ENCODE results near the gene YRDC.

The YRDC gene

DNA sequence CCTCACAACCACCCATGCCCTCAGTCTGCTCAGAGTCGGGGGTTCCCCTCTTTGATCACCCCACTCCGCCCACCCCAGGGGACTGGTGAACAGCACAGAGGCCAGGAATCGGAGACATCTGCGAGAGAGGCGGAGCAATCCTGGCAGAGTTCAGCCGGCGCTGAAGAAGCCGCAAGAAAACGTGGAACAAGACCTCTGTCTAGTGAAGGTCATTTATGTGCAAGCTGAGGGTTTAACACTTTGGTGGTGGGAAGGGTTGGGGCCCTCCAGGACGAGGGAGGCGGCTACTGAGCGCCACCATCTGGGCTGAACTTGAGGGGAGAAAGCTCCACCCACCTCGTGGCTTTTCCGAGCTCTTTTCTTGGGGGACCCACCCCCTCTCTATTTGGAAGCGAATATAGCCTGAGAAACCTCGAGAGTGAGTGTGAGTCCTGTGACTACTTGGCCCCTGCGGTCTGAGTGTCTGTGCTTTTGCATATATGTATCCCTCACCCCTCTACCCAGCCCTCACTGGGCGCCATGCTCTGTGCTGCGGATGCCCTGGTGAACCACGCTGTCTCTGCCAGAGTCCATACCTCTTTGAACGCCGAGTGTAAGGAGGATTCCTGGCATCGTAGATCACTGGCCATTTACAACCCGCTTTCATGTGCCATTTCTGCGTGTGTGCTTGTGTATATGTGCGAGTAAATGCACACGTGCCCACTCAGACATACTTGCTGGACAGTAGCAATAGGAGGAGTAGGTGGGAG is 41.9 kb downstream of the YRDC start:
- no peak for DNase-seq

DNA sequence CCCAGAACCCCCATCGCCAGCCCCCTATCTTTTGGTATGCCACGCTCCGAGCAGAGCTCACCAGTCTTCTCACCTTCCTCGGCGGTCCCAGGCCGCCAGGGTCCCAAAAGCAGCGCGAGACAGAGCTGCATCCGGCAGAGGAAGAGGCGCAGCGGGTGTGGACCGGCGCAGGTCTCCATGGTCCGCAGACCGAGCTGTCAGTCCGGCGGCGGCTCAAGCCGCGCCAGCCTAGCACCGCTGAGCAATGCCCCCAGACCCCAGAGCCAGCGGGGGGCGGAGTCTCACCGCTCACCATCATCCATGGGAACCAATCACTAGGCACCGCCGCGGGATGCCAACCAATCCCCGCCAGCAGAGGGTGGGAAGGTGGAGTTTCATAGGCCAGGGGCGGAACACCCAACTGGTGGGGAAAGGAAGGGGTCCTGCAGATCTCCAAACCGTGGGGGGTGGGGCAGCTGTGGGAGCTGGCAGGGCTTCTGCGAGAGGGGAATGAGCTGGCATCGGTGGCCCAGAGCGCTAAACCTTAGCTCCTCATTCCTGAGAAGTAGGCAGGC is 43.0 kb downstream of the YRDC start, which contains the start of gene EPHA10:
TSS of gene EPHA10 (minus strand) at position 233 of the 554 bp plus-strand sequence. CDS start at position 179, 54 bp downstream.
- DNase-seq: no peak

DNA sequence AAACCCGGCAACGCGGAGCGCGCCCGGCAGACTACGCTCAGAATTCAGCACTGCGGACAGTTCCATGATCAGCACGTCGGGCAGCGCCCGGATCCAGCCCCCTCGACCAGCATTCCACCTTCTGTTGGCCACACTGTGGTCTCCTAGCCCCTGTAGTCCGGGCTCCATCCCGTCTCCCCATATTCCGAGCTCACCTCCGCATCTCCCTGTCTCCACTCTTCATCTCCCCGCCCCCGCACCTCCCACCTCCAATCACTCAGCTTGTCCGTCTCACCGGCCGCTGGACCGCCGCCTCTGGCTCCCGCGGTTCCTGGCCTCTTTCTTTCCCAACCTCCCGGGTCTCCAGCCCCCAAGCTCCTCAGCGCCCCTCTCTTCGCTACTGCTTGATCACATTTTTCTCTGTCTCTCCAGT is 43.6 kb downstream of the YRDC start:
- no peak for DNase-seq

DNA sequence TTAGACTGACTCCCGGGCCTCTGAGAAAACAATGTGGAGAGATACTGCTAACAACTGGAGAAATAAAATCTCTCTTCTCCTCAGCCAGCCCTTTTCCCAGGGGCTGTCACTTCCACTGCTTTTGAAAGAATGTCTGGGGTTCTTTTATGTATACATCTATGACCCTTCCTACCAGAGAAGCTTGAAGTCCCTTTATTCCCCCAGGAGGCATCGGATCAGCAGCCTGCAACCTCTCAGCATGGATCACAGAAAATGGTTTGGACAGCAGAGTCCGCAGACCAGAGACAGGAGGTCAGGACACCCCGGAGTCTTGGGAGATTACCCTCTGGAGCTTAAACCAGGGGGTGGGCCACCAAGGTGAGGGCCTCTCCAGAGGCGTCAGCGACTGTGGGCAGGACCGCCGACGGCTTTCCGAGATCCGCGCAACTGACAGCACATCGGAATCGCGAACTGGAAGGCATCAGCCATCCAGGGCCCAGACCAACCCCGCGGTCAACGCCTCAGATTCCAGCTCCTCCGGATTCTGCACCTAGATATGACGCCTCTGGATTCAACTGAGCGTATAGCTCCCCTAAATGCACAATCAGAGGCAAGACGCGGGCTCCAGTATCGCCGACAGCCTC is 44.1 kb downstream of the YRDC start:
- no peak for DNase-seq

DNA sequence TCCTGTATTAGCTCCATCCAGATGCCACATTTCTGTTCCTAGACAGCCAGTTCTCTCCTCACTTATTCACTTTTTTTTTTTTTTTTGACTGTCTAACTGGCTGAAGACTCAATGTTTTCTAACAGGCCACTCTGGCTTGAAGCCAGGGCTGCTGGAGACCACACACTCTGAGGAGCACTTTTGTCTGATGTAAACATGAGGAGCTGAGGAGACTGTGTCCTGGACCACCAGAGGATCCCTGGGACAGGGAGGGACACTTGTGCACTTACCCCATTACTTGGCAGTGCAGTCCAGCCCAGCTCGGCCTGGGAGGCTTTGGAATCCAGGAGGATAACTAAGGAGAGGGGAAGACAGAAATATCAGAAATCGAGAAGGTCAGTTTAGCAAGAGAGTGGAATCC is 45.5 kb downstream of the YRDC start:
- no peak for DNase-seq

DNA sequence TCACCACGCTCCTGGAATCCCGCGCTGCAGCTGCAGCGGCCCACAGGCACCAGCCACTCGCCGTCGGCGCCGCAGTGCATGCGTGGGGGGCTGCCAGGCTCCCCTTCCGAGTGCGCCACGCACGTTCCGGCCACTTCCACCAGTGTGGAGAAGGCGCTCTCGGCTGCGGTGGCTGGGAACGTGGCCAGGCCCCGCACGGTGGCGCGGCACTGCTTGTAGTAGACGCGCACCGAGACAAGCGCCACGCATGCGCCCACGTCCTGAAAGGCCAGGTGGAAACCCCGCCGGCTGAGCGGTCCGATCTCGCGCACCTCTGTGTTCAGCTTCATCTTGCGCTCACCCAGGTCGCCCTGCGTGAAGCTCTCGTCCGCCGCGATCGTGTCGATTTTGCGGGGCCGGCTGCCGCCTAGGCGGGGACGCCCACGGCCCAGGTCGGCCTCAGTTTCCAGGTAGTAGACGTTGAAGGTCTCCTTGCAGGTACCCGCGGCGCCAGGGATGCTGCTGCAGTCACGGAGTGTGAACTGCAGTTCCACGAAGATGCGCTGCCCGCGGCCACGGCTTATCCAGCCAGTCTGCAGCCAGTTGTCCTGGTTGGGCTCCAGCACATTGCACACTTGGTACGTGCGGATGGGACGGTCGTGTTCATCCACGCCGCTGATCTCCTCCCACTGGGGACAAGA is 46.5 kb downstream of the YRDC start:
- DNase-seq: no peak

DNA sequence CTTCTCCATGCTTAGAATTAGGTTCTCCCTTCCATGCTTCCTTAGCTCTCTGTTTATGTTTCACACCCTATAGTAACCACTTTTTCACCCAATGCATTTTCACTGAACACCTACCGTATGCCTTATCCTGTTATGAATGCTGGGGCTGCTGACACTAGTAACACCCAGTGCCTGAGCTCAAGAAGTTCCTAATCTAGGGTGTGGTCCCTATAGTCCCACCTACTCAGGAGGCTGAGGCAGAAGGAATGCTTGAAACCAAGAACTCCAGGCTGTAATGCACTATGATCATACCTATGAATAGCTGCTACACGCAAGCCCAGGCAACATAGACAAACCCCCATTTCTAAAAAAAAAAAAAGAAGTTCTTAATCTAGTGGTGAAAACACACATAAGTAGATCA is 48.6 kb downstream of the YRDC start:
- DNase-seq: no peak

DNA sequence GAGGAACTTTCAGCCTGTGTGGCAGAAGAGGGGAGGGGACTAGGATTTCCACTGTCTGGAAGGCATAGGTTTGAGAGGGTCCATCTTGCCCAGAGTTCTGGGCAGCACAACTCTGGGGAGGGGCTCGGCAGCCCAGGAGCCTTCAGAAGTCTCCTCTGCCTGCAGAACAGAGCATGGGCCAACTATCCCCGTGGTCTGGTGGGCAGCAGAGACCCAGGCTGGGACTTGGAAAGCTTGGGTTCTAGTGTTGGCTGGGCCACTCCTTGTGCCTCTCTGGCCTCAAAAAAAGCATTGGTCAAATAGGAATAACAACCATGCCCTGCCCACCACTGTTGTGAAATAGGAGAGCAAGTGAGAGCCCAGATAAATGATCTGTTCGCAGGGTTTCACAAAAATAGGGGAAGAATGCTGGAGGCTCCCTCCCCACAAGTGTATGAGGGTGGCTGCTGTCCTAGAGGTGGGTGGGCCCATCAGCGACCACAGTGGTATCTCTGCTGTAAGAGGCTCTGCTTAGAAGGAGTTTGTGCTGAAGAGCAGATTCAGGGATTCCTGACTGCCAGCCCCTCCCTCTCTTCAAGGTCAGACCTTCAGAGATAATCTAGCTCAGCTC is 52.0 kb downstream of the YRDC start:
- DNase-seq: no peak

DNA sequence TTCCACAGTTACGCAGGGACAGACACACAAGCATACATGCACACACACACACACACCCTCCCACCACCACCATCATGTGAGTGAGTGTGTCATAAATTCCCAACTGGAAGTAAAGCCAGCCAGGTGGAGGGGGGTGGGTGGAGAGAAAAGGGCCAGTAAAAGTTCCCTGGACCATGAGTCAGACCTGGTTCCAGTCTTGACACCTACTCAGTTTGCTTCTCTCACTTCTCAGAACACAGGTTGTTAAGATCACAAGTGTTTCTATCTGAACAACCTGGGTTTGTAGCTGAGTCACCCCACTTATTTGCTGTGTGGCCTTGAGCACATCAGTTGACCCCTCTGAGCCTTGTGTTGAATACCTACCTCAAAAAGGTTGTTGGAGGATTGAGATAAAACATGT is 52.7 kb downstream of the YRDC start:
- no peak for DNase-seq

DNA sequence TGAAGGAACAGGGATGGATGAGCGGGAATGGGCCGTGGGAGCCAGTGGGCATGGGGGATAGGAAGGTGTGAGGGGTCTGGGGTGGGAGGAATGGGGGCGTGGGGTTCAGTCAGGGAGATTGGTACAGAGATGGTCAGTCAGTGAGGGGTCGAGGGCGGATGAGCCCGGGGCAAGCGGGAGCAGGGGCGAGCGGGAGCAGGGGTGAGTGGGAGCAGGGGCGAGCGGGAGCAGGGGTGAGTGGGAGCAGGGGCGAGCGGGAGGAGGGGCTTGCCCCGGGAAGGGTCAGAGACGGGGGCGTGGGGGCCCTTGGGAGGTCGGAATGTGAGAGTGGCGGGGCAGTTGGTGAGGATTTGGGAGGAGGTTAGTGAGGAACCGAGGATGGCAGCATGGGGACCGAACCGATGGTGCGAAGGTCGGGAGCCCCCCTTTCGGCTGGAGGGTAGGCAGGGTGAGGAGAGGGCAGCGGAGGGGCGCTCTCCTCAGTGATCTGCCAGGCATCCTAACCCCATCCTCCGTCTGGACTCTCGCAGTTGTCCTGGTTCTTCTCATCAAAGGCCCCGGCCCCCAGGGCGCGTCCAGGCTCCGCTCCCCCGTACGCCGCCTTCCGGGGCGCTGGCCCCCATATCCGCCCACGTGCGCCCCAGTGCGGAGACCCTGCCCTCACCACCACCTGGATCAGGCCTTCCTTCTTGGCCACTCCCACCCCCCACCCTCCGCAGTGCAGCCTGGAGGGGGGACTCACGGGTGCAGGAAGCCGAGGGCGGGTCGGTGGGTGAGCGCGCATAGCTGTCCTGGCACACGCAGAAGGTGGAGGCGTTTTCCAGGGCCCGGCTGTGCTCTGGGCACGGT is 54.3 kb downstream of the YRDC start:
- DNase-seq: no peak

All from effector CD8-positive, alpha-beta T cell (primary cell).